Activated T-cell treated with anti-CD3 and anti-CD28 coated beads, Interleukin-2, amount 50 U/mL, for 1 hour (primary cell): ENCODE measurements around the gene TJP3.
"Not testable (repeated sequence)": the region's sequence is repeated elsewhere in the genome, so short reads cannot be mapped to it uniquely, and the experiment has no call there.

Source experiments
- DNase-seq: peaks from one replicate; pipeline ENCODE4 v3.0.0-alpha.2; 2020

TJP3 gene, protein sequence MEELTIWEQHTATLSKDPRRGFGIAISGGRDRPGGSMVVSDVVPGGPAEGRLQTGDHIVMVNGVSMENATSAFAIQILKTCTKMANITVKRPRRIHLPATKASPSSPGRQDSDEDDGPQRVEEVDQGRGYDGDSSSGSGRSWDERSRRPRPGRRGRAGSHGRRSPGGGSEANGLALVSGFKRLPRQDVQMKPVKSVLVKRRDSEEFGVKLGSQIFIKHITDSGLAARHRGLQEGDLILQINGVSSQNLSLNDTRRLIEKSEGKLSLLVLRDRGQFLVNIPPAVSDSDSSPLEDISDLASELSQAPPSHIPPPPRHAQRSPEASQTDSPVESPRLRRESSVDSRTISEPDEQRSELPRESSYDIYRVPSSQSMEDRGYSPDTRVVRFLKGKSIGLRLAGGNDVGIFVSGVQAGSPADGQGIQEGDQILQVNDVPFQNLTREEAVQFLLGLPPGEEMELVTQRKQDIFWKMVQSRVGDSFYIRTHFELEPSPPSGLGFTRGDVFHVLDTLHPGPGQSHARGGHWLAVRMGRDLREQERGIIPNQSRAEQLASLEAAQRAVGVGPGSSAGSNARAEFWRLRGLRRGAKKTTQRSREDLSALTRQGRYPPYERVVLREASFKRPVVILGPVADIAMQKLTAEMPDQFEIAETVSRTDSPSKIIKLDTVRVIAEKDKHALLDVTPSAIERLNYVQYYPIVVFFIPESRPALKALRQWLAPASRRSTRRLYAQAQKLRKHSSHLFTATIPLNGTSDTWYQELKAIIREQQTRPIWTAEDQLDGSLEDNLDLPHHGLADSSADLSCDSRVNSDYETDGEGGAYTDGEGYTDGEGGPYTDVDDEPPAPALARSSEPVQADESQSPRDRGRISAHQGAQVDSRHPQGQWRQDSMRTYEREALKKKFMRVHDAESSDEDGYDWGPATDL

DNA sequence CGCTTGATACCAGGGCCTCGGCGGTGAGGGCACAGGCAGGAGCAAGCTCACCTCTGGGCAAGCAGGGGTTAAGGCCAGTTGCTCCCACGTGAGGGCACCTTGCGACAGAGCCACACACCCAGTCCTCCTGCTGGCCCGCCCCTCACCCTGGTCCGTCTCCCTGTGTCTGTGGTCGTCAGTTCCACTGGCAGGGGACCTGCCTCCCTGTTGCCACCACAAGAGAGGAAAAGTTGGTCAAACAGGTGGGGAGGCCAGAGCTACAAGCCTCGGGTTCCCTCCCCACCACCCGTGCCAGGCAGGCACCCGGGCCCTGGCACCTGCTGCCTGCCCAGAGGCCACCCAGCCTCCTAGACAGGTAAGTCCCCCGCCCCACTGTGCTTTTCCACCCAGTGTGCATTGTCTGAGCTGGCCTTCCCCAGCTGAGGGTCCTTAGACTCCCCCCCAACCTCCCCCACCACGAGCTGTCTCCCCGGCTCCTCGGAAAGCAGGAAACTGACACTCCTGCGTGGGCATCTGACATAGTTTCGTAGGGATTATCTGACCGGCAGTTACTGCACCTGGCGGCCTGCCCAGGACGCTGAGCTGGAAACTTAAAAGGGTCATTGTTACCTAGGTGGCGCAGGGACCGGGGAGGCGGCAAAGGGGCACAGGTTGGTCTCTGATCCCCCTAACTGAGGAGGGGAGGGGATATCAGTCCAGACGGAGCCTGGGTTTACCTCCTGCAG is at the start of gene TJP3:
Gene TJP3 (plus strand): TSS at position 178 of the 725 bp plus-strand sequence. CDS start 20,049 bp downstream, outside the sequence.
- no peak for DNase-seq

DNA sequence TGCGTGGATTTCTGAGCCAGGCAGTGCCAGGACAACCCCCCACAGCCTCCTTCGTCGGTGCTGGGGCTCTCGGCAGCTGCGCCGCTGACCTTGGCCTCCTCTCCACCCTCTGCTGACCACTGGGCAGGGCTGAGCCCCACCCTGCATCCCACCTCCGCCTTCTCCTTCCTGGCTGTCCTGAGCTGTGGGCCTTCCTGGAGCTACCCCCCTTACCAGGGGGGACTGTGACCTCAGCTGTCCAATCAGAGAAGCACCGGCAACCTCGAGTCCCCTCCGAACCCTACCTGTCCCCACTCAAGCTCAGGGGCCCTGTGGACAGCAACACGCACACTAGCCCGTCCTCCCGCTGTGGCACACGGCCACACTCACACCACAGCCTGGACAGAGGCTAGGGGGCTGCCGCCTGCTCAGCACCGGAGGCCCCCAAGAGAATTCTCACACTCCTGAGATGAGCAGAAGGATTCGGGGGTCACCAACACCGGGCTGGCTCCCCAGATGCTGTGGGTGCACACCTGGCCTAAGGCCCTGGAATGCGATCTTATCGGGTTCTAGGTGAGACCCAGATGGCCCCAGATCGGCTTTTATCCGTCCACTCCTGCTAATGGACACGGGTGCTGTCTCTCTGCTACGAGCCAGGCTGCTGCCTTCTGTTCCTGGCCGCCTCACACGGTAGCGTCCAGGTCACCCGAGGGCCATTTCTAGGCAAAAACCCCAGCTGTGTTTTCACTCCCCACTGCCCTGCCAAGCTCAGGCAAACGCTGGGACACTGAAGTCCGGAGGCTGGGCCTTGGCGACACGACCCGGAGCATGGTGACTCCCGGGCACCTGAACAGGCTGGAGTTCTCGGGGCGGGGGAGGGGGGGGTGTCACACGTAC is 49.1 kb upstream of the TJP3 start:
- DNase-seq = no peak

DNA sequence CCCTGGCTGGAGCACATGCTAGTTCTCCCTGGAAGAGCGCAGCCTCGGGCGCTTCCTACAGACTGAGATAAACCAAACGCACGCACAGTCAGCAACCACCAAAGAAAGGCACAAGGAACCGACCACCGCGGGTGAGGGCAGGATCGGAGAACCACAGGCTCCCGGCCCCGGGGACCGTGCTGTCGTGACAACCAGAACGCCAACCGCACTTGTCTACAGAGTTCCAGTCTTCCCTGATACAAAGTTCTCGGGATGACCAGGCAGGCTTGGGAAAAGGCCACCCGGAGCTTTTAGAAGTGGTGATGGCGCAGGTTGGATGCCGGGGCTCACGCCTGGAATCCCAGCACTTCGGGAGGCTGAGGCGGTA is 48.5 kb upstream of the TJP3 start:
- DNase-seq = no peak

DNA sequence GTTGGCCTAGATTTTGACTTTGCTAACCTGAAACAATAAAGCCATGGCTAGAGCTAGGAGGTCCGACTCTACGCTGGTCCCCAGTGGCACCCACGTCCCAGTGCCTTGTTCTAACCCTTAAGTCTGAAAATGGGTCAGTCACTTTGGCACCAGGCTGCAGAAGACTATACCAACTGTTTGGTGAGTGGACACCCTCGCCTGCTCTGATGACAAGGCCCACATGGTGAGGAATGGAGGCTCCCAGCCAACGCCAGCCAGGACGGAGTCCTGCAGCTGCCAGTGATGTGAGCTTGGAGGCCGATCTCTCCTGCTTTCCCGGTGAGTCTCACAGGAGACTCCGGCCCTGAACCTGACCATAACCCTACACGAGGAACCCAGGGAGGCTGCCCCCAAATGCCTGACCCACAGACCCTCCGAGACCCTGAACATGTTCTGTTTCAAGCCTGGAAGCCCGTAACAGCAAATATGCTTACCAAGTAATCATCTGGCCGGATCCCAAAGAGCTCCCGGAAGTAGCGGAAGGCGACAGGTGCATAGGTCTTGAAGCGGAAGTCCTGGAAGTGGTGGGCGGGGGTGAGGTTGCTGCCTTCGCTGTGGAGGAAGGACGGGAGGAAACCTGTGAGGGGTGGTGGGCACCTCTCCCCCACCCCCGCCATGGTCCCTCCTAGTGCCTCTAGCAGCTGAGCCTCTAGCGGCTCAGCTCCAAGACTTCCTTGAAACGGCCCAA is 47.5 kb upstream of the TJP3 start:
- DNase-seq = no peak

DNA sequence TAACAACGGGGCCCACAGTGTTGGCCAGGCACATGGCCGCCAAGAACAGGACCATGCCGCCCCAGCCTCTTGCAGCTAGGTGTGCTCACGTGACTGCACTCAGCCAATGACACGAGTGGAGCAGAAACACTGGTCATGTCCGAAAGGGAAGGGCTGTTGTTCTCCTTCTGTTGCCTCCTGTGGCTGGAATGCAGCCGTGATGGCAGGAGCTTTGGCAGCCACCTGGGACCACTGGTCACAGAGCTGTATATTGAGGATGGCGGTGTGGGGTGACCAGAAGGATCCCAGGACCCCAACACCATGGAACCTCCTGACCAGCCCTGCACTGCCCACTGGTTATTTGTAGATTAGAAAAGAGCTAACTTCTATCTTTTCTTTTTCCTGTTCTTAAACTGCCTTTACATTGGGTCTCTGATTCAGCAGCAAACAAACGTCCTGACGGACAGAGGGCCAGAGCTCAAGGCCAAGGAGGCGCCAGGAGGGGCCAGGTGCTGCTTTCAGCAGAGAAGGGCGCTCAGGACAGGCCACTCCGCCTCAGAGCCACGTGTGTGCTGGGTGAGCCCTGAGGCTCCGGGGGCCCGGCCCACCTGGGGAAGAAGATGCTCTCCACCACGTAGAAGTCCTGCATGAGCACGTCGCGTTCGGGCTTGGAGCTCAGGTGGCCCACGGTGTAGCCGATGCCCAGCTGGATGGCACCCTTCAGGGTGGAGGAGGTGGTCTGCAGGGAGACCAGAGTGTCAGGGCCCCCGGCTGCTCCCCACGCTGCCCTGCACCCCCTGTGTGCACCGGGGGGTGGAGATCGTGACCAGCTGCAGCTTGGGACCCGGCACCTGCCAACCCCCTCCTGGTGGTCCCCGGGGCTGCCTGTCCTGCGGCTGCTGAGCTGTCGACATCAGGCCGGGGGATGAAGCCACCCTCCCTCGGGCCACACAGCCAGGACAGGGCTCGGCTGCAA is 46.6 kb upstream of the TJP3 start:
- no peak for DNase-seq

DNA sequence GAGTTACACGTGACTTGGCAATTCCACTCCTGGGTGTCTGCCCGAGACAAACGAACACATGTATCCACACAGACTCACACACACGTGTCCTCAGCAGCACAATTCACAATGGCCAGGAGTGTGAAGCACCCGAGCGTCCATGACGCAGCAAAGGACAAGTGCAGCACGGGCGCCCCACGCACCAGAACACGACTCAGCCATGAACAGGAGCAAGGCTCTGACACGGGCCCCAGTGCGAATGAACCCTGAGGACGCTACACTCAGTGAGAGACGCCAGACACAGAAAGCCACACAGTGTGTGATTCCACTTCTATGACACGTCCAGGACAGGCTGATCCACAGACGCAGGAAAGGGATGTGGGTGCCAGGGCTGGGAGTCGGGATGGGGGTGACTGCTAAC is 44.3 kb upstream of the TJP3 start:
- no peak for DNase-seq

DNA sequence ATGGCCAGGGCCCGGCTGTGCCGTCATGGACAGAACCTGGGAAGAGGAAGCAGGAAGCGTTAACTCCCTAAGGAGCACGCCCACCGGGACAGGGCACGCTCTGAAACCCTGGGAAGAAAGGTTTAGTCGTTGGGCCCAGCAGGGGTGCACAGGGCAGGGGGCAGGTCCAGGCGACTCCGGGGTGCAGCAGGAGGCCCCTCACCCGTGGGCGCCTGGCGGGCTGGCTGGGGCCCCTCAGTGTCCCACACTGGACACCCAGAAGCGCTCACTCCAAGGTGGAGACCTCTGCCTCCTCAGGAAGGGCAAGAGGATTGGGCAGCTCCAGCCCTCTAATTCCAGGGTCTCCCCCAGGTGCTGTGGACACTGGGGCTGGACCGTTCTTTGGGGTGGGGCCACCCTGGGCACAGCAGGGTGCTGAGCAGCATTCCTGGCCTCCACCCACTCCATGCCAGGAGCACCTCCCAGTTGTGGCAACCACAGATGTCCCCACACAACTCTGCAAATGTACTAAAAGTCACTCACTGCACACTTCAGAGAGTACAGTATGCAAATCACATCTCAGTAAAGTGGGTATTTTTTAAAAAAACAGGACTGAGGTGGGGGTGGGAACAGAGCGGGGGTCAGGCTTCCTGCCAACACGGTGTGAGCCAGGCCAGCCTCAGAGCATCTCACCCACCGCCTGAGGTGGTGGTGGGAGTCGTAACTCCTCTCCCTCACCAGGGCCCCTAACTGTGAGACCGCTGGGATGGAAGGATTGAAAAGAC is 43.1 kb upstream of the TJP3 start:
- no peak for DNase-seq

DNA sequence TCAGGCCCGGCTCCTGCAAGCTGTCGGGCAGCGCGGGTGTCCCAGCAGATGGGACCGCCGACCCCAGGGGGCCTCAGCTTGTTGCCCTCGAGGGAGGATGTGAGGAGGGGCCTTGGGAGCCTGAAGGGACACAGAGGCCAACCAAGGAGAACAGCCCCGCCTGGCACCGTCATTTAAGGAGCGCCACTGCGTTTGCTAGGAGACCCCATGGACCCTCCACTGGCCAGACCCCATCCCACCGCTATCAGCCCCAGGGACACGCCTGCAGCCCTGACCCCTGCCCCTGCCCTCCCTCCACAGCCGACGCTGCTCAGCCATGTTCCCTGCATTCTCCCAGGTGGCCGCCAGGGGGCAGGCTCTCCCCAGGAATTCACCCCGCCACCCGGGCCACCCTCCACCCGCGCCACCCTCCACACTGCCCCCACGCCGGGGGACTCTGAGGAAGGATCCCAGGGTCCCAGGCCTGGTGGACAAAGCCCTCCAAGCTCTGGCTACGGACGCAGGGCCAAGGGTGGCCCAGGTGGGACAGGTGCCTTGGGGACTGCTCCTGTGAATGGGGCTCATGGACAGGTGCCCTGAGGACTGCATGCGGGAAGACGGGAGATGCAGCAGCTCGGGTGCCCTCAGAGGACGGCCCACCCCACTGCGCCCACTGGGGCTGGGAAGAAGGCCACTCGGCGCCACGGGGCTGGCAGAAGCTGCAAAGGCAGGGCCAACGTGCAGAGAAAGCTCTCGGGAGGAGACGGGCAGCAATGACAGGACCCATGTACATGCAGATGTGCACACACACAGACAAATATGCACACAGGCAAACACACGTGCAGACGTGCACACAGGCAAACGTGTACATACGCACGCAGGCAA is 42.3 kb upstream of the TJP3 start:
- DNase-seq = peak; percentile 84

DNA sequence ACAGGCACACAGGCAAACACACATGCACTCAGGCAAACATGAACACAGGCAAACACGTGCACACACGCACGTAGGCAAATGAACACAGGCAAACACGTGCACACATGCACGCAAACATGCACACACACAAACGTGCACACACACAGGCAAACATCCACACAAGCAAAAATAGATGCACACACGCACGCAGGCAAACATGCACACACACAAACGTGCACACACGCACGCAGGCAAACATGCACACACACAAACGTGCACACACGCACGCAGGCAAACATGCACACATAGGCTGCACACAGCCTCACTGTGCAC is 41.7 kb upstream of the TJP3 start:
- not testable (repeated sequence) for DNase-seq

DNA sequence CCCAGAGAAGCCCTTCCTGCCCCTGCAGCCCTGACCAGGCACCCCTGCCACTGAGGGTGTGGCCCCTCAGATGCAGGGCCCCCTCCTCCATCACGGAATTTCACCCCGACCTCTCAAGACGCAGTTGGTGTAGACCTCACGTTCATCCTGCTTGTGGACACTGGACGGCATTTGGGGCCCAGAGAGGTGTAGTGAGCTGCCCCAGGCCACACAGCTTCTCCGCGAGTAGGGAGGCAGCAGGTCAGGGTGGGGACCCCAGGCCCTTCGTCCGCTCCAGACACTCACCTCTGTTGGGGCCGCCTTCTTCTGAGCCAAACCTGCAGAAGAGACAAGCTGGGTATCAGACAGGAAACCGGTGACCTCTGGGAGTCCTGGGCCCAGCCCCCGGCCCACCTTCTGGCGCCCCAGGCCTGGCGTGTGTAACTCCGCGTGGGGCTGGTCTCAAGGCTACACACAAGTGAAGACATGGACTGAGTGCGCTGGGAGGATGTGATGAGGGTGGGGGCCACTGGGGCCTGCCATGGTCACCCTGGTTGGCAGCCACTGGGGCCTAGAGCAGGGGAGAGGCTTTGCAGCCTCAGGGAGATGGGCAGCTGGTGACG is 41.0 kb upstream of the TJP3 start:
- DNase-seq = no peak

DNA sequence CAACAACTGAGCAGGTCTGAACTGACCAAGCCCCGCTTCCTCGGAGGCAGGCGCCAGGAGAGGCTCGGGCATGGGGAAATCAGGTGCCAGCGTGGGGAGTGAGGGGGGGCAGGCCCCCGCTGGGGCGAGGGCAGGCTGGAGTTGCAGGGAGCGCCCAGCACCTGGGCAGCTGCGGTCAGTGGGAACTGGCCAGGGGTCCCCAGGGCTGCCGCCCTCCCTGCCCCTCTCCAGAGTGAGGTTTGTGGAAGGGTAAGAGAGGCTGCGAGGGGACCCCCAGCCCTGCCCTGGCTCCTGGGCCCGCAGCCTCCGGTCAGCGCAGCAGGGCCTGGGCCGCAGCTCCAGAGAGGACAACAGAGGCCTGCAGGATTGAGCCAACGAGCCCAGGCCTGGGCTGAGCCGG is 40.4 kb upstream of the TJP3 start:
- no peak for DNase-seq

DNA sequence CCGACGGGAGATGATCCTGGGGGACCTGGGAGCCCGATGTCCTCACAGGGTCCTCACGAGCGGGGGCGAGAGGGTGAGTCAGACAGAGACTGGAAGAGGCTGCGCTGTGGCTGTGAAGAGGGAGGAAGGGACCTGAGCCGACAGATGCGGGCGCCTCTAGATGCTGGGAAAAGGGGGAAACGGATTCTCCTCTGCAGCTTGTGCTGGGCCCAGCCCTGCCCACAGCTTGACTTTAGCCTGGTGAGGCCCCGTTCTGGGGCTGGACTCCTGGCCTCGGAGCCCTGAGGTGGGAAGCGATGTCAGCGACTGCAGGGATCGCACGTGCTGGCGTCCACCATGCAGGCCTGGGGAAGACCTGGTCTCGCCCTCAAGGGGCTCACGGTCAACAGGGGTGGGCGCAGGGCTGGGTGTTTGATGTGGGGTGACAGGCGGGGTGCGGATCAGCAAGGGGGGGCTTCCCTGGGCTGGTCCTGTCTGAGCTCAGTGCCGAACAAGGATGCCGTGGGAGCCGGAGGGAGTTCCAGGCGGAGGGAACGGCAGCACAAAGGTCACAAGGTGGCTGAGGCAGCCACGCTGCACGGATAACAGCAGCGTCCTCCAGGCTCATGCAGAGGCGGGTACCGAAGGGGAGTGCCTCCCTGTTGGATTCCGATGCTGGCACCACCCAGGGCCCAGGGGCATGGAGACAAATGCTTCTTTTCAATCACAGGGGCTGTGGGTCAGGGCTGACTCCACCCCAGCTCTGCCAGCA is 39.7 kb upstream of the TJP3 start:
- DNase-seq = no peak

DNA sequence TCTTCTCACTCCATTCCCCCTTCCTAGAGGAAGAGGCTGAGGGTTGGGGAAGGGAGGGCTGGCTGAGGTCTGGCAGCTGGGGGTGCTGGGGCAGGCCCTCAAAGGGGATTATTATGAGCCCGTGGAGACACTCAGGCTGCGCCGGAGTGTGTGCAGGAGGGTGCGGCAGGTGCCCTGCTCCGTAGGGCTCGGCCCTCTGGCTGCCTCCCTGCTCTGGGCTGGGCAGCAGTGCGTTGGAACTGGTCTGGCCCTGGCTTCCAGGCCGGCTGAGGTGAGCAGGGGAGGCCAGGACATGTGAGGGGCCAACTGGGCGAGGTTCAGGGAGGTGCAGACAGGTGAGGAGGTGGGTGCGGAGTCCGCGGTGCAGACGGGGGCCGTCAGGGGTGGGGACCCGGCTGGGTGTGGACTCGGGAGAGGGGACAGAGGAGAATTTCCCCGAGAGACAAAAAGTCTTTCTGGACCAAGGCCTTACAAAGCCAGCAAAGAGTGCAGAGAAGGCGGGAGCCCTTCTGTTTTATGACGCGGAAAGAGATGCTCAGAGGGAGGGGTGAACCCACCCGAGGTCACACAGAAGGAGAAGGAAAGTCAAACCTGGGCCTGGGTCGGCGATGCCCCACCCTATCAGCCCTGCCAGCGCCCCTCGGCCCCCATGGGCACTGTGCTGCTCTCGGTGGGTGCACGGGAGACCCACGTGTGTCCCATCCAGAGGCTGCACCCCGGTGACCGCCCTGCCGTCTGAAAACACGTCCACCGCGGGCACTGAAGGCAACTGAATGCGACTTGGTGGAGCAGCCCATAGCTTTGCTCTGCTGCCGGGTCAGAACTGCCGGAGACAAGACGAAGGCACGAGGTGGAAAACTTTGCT is 38.9 kb upstream of the TJP3 start:
- DNase-seq = no peak

DNA sequence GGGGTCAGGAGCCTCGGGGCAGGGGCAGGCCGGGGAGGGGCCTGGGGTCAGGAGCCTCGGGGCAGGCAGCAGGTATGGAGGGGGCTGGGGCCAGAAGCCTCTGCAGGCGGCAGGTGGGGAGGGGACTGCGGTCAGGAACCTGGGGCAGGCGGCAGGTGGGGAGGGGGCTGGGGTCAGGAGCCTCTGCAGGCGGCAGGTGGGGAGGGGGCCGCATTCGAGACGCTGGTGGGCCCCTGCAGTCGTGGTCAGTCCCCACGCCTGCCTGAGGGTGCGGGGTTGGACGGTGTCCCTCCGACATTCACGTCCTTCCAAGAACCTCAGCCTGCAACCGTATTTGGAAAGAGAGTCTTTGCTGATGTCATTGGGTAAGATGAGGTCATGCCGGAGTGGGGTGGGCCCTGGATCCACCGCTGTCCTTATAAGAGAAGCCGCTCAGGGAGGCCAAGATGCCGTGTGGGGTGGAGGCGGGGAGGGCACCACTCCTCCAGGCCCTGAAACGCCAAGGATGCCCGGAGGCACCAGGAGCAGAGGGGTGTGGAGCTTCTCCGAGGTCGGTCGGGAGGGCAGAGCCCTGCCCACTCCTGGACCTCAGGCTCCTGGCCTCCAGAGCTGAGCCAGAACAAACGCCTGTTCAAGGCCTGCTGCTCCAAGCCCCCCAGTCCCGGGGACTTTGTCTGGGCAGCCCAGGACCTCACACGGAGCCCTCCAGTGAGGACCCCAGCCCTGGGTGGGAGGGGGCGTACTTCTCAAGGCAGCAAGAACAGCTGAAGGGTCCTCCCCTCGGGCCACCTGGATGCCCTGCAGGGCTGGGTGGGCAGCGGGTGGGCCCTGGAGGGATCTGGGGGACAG is 38.0 kb upstream of the TJP3 start:
- DNase-seq = no peak
